ENCODE measurements around the gene CAPN8. TPM values are rescaled to one million over a fixed set of nuclear protein-coding genes. Genes with fewer than 3 reads are reported as not detected.

The CAPN8 gene
- total RNA-seq, 2 donors from 2014 or later: 0.44 TPM; not detected in 1

GRCh38 chr1:223641523-223642039, 23.9 kb downstream of the CAPN8 start:
- no peaks in the 10 kb centered on the region for H3K27me3 ChIP-seq (ENCODE audit: control insufficient read depth, insufficient read depth, low read length, poor library complexity, severe bottlenecking)
- TF ChIP-seq CTCF (conservative IDR thresholded peaks at IDR 0.05): no peak
- H3K27ac ChIP-seq (ENCODE audit: low read depth, low read length): no peak overlapping the region
- H3K4me1 ChIP-seq (ENCODE audit: control insufficient read depth, insufficient read depth, low read length): no peaks in the 10 kb centered on the region
- no peak overlapping the region for H3K4me3 Mint-ChIP-seq
- peaks cover 15% of the 10 kb centered on the region for H3K4me1 Mint-ChIP-seq
- H3K36me3 Mint-ChIP-seq (ENCODE audit: low read depth): no peaks in the 10 kb centered on the region
- H3K27me3 Mint-ChIP-seq (ENCODE audit: insufficient read depth): peaks cover 9% of the 10 kb centered on the region
- H3K36me3 ChIP-seq (ENCODE audit: control insufficient read depth, insufficient read depth, low read length): no peaks in the 10 kb centered on the region
- H3K27ac Mint-ChIP-seq: no peak overlapping the region
- peaks cover 8% of the 10 kb centered on the region for H3K9me3 ChIP-seq (ENCODE audit: control insufficient read depth, low read length)
- WGBS, 2 experiments (ENCODE audit: insufficient coverage in 1 of 2, insufficient read length in 1 of 2): 93 to 94% methylated on average over 2 to 7 of the region's 7 CpGs
- peaks cover 11% of the 10 kb centered on the region for H3K9me3 Mint-ChIP-seq
- no peak overlapping the region for H3K9ac ChIP-seq (ENCODE audit: extremely low read depth, low read length, poor library complexity, severe bottlenecking)
- DNase-seq: no peak
- H3K4me3 ChIP-seq (ENCODE audit: low read length): no peak overlapping the region

GRCh38 chr1:223639331-223639749, 26.2 kb downstream of the CAPN8 start:
- peaks cover 12% of the 10 kb centered on the region for H3K4me1 Mint-ChIP-seq
- WGBS, 2 experiments (ENCODE audit: insufficient coverage in 1 of 2, insufficient read length in 1 of 2): 93 to 100% methylated on average over 1 to 2 of the region's 2 CpGs
- H3K27me3 Mint-ChIP-seq (ENCODE audit: insufficient read depth): peaks cover 12% of the 10 kb centered on the region
- peaks cover 13% of the 10 kb centered on the region for H3K9me3 Mint-ChIP-seq
- Histone ChIP-seq H3K27me3 (ENCODE audit: control insufficient read depth, insufficient read depth, low read length, poor library complexity, severe bottlenecking) (no peaks in the 10 kb centered on the region), H3K36me3 (ENCODE audit: control insufficient read depth, insufficient read depth, low read length) (no peaks in the 10 kb centered on the region), H3K4me3 (ENCODE audit: low read length) (no peak overlapping the region), H3K9ac (ENCODE audit: extremely low read depth, low read length, poor library complexity, severe bottlenecking) (no peak overlapping the region), H3K4me1 (ENCODE audit: control insufficient read depth, insufficient read depth, low read length) (no peaks in the 10 kb centered on the region), H3K9me3 (ENCODE audit: control insufficient read depth, low read length) (peaks cover 9% of the 10 kb centered on the region), H3K27ac (ENCODE audit: low read depth, low read length) (no peak overlapping the region)
- TF ChIP-seq CTCF (conservative IDR thresholded peaks at IDR 0.05): no peak
- H3K36me3 Mint-ChIP-seq (ENCODE audit: low read depth): no peaks in the 10 kb centered on the region
- DNase-seq: no peak
- H3K27ac Mint-ChIP-seq: no peak overlapping the region
- H3K4me3 Mint-ChIP-seq: no peak overlapping the region

GRCh38 chr1:223635236-223635635, 30.3 kb downstream of the CAPN8 start:
- Histone ChIP-seq H3K27me3 (ENCODE audit: control insufficient read depth, insufficient read depth, low read length, poor library complexity, severe bottlenecking) (no peaks in the 10 kb centered on the region), H3K4me3 (ENCODE audit: low read length) (no peak overlapping the region), H3K9ac (ENCODE audit: extremely low read depth, low read length, poor library complexity, severe bottlenecking) (no peak overlapping the region), H3K9me3 (ENCODE audit: control insufficient read depth, low read length) (peaks cover 12% of the 10 kb centered on the region), H3K4me1 (ENCODE audit: control insufficient read depth, insufficient read depth, low read length) (no peaks in the 10 kb centered on the region), H3K27ac (ENCODE audit: low read depth, low read length) (no peak overlapping the region), H3K36me3 (ENCODE audit: control insufficient read depth, insufficient read depth, low read length) (no peaks in the 10 kb centered on the region)
- Mint-ChIP-seq H3K27me3 (ENCODE audit: insufficient read depth) (peaks cover 19% of the 10 kb centered on the region), H3K4me1 (no peaks in the 10 kb centered on the region), H3K9me3 (peaks cover 20% of the 10 kb centered on the region), H3K4me3 (no peak overlapping the region), H3K36me3 (ENCODE audit: low read depth) (no peaks in the 10 kb centered on the region), H3K27ac (no peak overlapping the region)
- 86 to 94% methylated on average over 4 of the region's 4 CpGs for WGBS, 2 experiments (ENCODE audit: insufficient coverage in 1 of 2, insufficient read length in 1 of 2)
- TF ChIP-seq CTCF (conservative IDR thresholded peaks at IDR 0.05): no peak
- no peak for DNase-seq

Measured in endodermal cell (in vitro differentiated cells).